OCI-LY1 (cell line): Measurements from ENCODE around the gene ASZ1.

ENCODE experiments used
- EZH2 ChIP-seq: fragments of 200-600 bp; sonication (generic), shearing (Covaris generic); IDR thresholded peaks from 2 replicates; pipeline ENCODE4 v1.8.0; 2017; ENCODE audit warnings: borderline replicate concordance, mixed run types, mild to moderate bottlenecking, antibody characterized with exemption, low read length, moderate library complexity, mixed read lengths
- TF ChIP-seq, protein P1 (sequence below): fragments of 200-600 bp; sonication (generic), shearing (Covaris generic); IDR thresholded peaks from 2 replicates; pipeline ENCODE4 v1.5.1; 2017; ENCODE audit warnings: mild to moderate bottlenecking, antibody characterized with exemption, low read length, moderate library complexity, mixed read lengths

DNA sequence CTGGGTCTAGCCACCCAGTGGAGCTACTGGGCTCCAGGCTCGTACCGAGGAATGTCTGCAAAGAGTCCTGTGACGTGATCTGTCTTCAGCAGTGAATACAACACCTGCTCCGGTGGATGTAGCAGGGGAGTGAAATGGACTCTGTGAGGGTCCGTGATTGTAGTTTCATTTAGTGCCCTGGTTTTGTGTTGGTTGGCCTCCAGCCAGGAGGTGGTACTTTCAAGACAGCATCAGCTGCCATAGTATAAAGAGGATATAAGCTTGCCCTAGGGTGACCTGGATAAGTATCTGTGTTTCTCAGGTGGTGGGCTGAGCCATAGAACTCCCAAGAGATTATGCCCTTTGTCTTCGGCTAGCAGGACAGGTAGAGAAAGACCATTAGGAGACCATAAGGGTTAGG, 79.8 kb downstream of the ASZ1 start:
- TF ChIP-seq, protein P1, sequence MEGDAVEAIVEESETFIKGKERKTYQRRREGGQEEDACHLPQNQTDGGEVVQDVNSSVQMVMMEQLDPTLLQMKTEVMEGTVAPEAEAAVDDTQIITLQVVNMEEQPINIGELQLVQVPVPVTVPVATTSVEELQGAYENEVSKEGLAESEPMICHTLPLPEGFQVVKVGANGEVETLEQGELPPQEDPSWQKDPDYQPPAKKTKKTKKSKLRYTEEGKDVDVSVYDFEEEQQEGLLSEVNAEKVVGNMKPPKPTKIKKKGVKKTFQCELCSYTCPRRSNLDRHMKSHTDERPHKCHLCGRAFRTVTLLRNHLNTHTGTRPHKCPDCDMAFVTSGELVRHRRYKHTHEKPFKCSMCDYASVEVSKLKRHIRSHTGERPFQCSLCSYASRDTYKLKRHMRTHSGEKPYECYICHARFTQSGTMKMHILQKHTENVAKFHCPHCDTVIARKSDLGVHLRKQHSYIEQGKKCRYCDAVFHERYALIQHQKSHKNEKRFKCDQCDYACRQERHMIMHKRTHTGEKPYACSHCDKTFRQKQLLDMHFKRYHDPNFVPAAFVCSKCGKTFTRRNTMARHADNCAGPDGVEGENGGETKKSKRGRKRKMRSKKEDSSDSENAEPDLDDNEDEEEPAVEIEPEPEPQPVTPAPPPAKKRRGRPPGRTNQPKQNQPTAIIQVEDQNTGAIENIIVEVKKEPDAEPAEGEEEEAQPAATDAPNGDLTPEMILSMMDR = no peak
- no peak for TF ChIP-seq EZH2
